ENCODE results near the gene CACYBP. TPM values are rescaled to one million over a fixed set of nuclear protein-coding genes. Genes with fewer than 3 reads are reported as not detected.

CACYBP gene
- total RNA-seq, 1 experiment from 2014 or later = 194 TPM

- BruUV-seq (replicated peaks) = no TSS peak
- Histone ChIP-seq H4K20me1 (ENCODE audit: insufficient read depth) (no peaks in the 10 kb centered on the region), H3K27me3 (ENCODE audit: insufficient read depth, low read length) (no peaks in the 10 kb centered on the region), H3K9me2 (ENCODE audit: insufficient read depth) (no peaks in the 10 kb centered on the region), H3K79me2 (ENCODE audit: insufficient read depth, low read length) (no peaks in the 10 kb centered on the region), H3K9ac (ENCODE audit: low read length) (no peak overlapping the region), H3K27ac (ENCODE audit: low read depth, low read length) (no peak overlapping the region), H2AFZ (ENCODE audit: low read depth, low read length, poor library complexity, severe bottlenecking) (no peak overlapping the region), H3K4me1 (ENCODE audit: control insufficient read depth in 1 of 2, insufficient read depth in 2 of 2, low read length in 2 of 2) (no peaks in the 10 kb centered on the region), H3K4me3 (replicated peaks in 1 of 2; ENCODE audit: low read depth in 1 of 2, low read length in 2 of 2) (no peak overlapping the region), H3K4me2 (ENCODE audit: low read length) (no peak overlapping the region), H3K36me3 (ENCODE audit: control insufficient read depth in 1 of 2, insufficient read depth in 2 of 2, low read length in 2 of 2) (no peaks in the 10 kb centered on the region), H3K9me3 (ENCODE audit: control insufficient read depth in 1 of 2, insufficient read depth in 1 of 2, low read depth in 1 of 2, low read length in 2 of 2) (no peaks in the 10 kb centered on the region)
- RAD21 ChIA-PET (ENCODE audit: low non-redundant PET in 1 of 2, low total read pairs in 2 of 2, uncharacterized antibody in 2 of 2, unreplicated experiment in 2 of 2) = no interaction called here
- ATAC-seq (no peak), DNase-seq (ENCODE audit: low read depth, low spot score) (no peak)
- intact Hi-C loops (cut with micrococcal nuclease) = no loop called here
- POLR2A ChIA-PET = no interaction called here
- no peak for TF ChIP-seq CEBPB (IDR thresholded peaks at IDR 0.05; ENCODE audit: low read depth)
- no peak for TF ChIP-seq EZH2 (IDR thresholded peaks at IDR 0.05)
- TF ChIP-seq RAD21 (IDR thresholded peaks at IDR 0.05; ENCODE audit: low read depth) = no peak
- no peak for TF ChIP-seq FOSL1 (IDR thresholded peaks at IDR 0.05; ENCODE audit: low read depth)
- TF ChIP-seq YY1 (IDR thresholded peaks at IDR 0.05; ENCODE audit: extremely low read depth, insufficient replicate concordance, low read depth, low read length) = no peak
- TF ChIP-seq ELF1 (IDR thresholded peaks at IDR 0.05; ENCODE audit: borderline replicate concordance, low read depth) = no peak
- no peak for TF ChIP-seq SP1 (IDR thresholded peaks at IDR 0.05; ENCODE audit: low read depth)
- TF ChIP-seq EGR1 (IDR thresholded peaks at IDR 0.05; ENCODE audit: low read depth) = no peak
- no peak for TF ChIP-seq POLR2A (IDR thresholded peaks at IDR 0.05; ENCODE audit: borderline replicate concordance, extremely low read depth, insufficient read depth, insufficient read length)
- CTCF ChIA-PET = no interaction called here
Observed at GRCh38 chr1:174953285-174954072, 46.3 kb upstream of the CACYBP start.

- H3K27me3 ChIP-seq (ENCODE audit: insufficient read depth, low read length) = no peaks in the 10 kb centered on the region
- H3K36me3 ChIP-seq (ENCODE audit: control insufficient read depth in 1 of 2, insufficient read depth in 2 of 2, low read length in 2 of 2) = no peaks in the 10 kb centered on the region
- H3K9ac ChIP-seq (ENCODE audit: low read length) = no peak overlapping the region
- no peak overlapping the region for H3K27ac ChIP-seq (ENCODE audit: low read depth, low read length)
- no peak for TF ChIP-seq SP1 (IDR thresholded peaks at IDR 0.05; ENCODE audit: low read depth)
- no peak for TF ChIP-seq MAX (IDR thresholded peaks at IDR 0.05)
- TF ChIP-seq SIN3A (IDR thresholded peaks at IDR 0.05; ENCODE audit: low read depth) = no peak
- no peak for TF ChIP-seq REST (IDR thresholded peaks at IDR 0.05; ENCODE audit: low read depth)
- TF ChIP-seq YY1 (IDR thresholded peaks at IDR 0.05; ENCODE audit: extremely low read depth, insufficient replicate concordance, low read depth, low read length) = no peak
- POLR2A ChIA-PET = no interaction called here
- no peaks in the 10 kb centered on the region for H4K20me1 ChIP-seq (ENCODE audit: insufficient read depth)
- no peak for DNase-seq (ENCODE audit: low read depth, low spot score)
- no peak overlapping the region for H3K4me2 ChIP-seq (ENCODE audit: low read length)
- BruUV-seq (replicated peaks) = no TSS peak
- H3K4me3 ChIP-seq (replicated peaks in 1 of 2; ENCODE audit: low read depth in 1 of 2, low read length in 2 of 2) = no peak overlapping the region
- intact Hi-C loops (cut with micrococcal nuclease) = no loop called here
- no peaks in the 10 kb centered on the region for H3K9me3 ChIP-seq (ENCODE audit: control insufficient read depth in 1 of 2, insufficient read depth in 1 of 2, low read depth in 1 of 2, low read length in 2 of 2)
- no peak for ATAC-seq
- RAD21 ChIA-PET (ENCODE audit: low non-redundant PET in 1 of 2, low total read pairs in 2 of 2, uncharacterized antibody in 2 of 2, unreplicated experiment in 2 of 2) = no interaction called here
- no peak overlapping the region for H2AFZ ChIP-seq (ENCODE audit: low read depth, low read length, poor library complexity, severe bottlenecking)
- CTCF ChIA-PET = no interaction called here
- H3K9me2 ChIP-seq (ENCODE audit: insufficient read depth) = no peaks in the 10 kb centered on the region
- H3K4me1 ChIP-seq (ENCODE audit: control insufficient read depth in 1 of 2, insufficient read depth in 2 of 2, low read length in 2 of 2) = no peaks in the 10 kb centered on the region
- H3K79me2 ChIP-seq (ENCODE audit: insufficient read depth, low read length) = no peaks in the 10 kb centered on the region
Observed at GRCh38 chr1:174954073-174954460, 45.7 kb upstream of the CACYBP start.
